RWPE2 (cell line): Measurements from ENCODE around the gene GRB10.
A peak's percentile ranks its signal among the peaks of the same experiment; 100 is the strongest.

ENCODE experiments used
- ATAC-seq: fragments of 200-7000 bp; cut with Tn5 transposase; 3 replicates; pipeline ENCODE4 v1.9.1; 2021; ENCODE audit warnings: low read depth
- DNase-seq: peaks from one replicate; pipeline ENCODE4 v3.0.0-alpha.2; 2020; ENCODE audit warnings: low spot score
- H3K27ac ChIP-seq: fragments of 450-650 bp; 2 replicates; pipeline ENCODE4 v1.5.1; 2017; ENCODE audit warnings: mild to moderate bottlenecking; ENCODE audit not compliant: poor library complexity, severe bottlenecking
- H3K27me3 ChIP-seq: fragments of 250-450 bp; sonication (Bioruptor Pico); 2 replicates; pipeline ENCODE4 v1.5.1; 2021; ENCODE audit warnings: mild to moderate bottlenecking, moderate library complexity; ENCODE audit not compliant: insufficient read depth, poor library complexity, severe bottlenecking
- H3K36me3 ChIP-seq: fragments of 250-450 bp; sonication (Bioruptor Pico); 2 replicates; pipeline ENCODE4 v1.5.1; 2020; ENCODE audit warnings: low read depth, mild to moderate bottlenecking, moderate library complexity
- H3K4me1 ChIP-seq: fragments of 250-450 bp; sonication (Bioruptor Pico); 2 replicates; pipeline ENCODE4 v1.5.1; 2021; ENCODE audit warnings: mild to moderate bottlenecking, moderate library complexity; ENCODE audit not compliant: insufficient read depth, poor library complexity, severe bottlenecking
- H3K4me3 ChIP-seq: fragments of 250-450 bp; sonication (Bioruptor Pico); 2 replicates; pipeline ENCODE4 v1.5.1; 2021; ENCODE audit warnings: mild to moderate bottlenecking, moderate library complexity; ENCODE audit not compliant: severe bottlenecking
- H3K9me3 ChIP-seq: fragments of 250-450 bp; sonication (Bioruptor Pico); 2 replicates; pipeline ENCODE4 v1.5.1; 2021; ENCODE audit warnings: mild to moderate bottlenecking, moderate library complexity; ENCODE audit not compliant: severe bottlenecking
- TF ChIP-seq, protein P1 (sequence below): fragments of 450-650 bp; IDR thresholded peaks from one replicate; pipeline ENCODE4 v1.5.1; 2017; ENCODE audit warnings: mild to moderate bottlenecking, moderate library complexity; ENCODE audit not compliant: poor library complexity, severe bottlenecking

GRB10 gene

DNA sequence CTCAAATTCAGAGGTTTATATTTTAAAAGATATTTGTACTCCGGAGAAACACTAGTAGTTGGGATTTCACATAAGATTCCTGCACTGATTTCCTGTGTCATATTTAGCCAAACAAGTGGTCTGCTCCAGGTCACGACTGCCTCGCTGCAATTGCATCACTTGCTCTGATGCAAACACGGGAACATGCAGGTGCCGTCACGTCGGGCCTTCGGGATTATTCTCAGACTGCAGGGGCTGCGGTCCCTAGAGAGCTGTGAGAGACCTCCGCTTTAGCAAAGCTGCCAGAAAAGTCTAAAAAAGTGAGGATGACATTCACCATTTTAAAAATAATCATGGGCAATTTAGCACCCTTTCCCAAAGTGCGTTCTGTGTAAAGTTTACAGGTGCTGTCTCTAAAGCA is 124.0 kb downstream of the GRB10 start:
- DNase-seq (no peak), ATAC-seq (no peak)
- no peak overlapping the region for H3K27ac ChIP-seq
- H3K27me3 ChIP-seq: no peaks in the 10 kb centered on the region
- H3K4me1 ChIP-seq: peaks cover 5% of the 10 kb centered on the region
- TF ChIP-seq, protein P1, sequence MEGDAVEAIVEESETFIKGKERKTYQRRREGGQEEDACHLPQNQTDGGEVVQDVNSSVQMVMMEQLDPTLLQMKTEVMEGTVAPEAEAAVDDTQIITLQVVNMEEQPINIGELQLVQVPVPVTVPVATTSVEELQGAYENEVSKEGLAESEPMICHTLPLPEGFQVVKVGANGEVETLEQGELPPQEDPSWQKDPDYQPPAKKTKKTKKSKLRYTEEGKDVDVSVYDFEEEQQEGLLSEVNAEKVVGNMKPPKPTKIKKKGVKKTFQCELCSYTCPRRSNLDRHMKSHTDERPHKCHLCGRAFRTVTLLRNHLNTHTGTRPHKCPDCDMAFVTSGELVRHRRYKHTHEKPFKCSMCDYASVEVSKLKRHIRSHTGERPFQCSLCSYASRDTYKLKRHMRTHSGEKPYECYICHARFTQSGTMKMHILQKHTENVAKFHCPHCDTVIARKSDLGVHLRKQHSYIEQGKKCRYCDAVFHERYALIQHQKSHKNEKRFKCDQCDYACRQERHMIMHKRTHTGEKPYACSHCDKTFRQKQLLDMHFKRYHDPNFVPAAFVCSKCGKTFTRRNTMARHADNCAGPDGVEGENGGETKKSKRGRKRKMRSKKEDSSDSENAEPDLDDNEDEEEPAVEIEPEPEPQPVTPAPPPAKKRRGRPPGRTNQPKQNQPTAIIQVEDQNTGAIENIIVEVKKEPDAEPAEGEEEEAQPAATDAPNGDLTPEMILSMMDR: no peak
- H3K4me3 ChIP-seq: no peak overlapping the region
- H3K36me3 ChIP-seq: no peaks in the 10 kb centered on the region
- H3K9me3 ChIP-seq: no peaks in the 10 kb centered on the region

DNA sequence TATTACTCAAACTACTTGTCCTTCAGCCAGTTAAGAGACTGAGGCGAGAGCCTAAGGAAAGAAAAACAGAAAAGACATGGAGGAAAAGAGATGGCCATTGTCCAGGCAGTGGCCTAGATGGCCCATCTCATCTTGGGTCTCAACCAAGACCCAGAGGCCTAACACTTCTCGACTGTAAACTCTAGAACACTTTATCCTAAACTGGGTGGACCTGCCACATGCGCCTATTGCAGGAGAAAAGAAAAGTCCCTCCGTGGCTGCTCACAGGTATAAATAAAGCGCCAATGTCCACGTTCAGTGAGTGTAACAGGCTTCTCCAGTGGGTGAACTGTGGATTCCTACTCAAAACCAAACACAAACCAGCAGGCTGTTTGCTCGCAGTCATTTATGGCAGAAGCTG is 124.8 kb downstream of the GRB10 start:
- TF ChIP-seq, protein P1: no peak
- Histone ChIP-seq H3K4me3 (no peak overlapping the region), H3K27me3 (no peaks in the 10 kb centered on the region), H3K4me1 (peaks cover 3% of the 10 kb centered on the region), H3K27ac (peak overlapping the region; percentile 23), H3K36me3 (no peaks in the 10 kb centered on the region), H3K9me3 (no peaks in the 10 kb centered on the region)
- DNase-seq (no peak), ATAC-seq (no peak)

DNA sequence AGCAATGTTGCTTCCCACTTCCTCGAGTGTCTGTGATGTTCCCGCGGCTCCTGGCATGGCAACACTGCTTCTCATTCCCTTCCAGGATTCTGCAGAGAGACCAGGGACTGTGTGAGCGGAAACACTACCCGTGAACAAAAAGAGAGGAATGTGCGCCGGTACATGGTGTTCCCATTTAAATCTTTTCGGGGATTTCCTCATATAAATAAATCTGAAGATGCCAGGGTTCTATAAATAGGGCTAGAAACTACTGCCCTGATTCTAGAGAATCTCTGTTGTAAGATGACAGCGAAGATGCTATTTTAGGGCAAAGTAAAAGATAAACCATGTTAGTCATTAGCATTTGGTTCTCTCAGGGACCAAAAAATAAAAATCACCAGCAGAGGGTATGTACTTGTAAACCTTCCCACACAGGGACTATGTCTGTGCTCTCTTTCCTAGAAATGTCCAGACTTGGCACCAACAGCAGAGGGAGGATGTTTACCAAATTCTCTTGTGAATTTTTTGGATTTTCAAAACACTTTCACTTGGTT is 125.3 kb downstream of the GRB10 start:
- Histone ChIP-seq H3K36me3 (no peaks in the 10 kb centered on the region), H3K27me3 (no peaks in the 10 kb centered on the region), H3K4me3 (no peak overlapping the region), H3K27ac (peak overlapping the region; percentile 23), H3K4me1 (peaks cover 3% of the 10 kb centered on the region), H3K9me3 (no peaks in the 10 kb centered on the region)
- DNase-seq: no peak
- TF ChIP-seq, protein P1: no peak
- ATAC-seq: no peak

DNA sequence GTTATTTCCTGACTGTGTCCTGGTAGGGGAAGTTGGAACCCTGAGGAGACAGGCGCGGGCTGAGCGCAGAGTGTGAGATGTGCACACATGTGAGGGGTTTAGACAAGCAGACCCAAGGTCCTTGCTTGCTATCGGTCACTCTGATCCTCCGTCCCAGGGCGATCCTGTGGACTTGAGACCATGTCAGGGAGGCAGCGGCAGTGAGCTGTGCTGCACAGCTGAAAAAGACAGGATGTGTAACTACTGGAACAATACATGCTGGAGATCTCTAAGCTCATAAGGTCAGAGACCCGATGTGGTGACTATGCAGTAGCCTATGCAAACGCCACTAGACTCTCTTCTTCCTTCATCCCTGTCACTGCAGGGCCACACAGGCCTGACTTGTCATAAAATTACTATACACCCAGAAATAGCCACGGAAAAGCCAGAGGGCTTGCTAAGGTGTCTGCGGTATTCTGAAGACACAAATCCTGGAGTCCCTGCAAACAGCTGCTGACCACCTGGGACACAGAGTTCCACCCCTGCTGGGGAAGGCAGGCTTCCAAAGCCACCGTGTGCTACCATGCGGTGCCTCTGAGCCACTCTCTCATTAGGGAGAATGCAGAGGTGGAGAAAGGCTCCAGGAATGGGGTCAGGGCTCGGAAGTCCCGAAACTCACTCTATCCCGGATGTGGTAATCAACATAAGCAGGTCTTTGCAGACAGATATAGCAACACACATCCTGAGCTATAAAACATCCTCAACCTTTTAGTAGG is 126.4 kb downstream of the GRB10 start:
- DNase-seq: no peak
- Histone ChIP-seq H3K4me3 (no peak overlapping the region), H3K36me3 (no peaks in the 10 kb centered on the region), H3K27ac (no peak overlapping the region), H3K4me1 (peaks cover 3% of the 10 kb centered on the region), H3K27me3 (no peaks in the 10 kb centered on the region), H3K9me3 (no peaks in the 10 kb centered on the region)
- TF ChIP-seq, protein P1: no peak
- ATAC-seq: no peak

DNA sequence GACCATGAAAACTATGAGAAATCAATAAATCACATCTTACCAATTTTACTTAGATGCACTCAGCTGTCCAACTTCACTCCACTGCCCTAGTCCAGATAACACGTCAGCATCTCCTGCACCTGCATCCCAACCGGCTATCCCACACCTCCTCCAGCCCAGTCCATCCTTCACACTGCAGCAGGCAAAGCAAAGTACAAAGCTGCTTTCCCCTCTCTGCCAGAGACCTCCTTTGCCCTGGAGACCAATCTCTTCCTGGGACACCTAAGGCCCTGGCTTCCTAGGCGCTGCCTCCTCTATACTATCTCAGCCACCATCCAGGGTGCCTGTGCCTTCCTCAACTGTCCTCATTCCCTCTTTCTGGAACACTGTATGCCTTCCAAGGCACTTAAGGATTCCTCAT is 127.2 kb downstream of the GRB10 start:
- TF ChIP-seq, protein P1: no peak
- no peaks in the 10 kb centered on the region for H3K27me3 ChIP-seq
- no peak for ATAC-seq

More for the DNA sequence above, 127.2 kb downstream of the GRB10 start:
- H3K36me3 ChIP-seq: no peaks in the 10 kb centered on the region
- H3K4me3 ChIP-seq: no peak overlapping the region
- no peaks in the 10 kb centered on the region for H3K9me3 ChIP-seq
- no peak for DNase-seq
- H3K27ac ChIP-seq: no peak overlapping the region
- peaks cover 3% of the 10 kb centered on the region for H3K4me1 ChIP-seq
